GM21367 (cell line): Measurements from ENCODE around the gene NQO1.

Source experiments
- ATAC-seq: cut with Tn5 transposase; IDR thresholded peaks from one replicate; pipeline ENCODE4 v1.9.1; 2021; ENCODE audit not compliant: unreplicated experiment

The NQO1 gene

DNA sequence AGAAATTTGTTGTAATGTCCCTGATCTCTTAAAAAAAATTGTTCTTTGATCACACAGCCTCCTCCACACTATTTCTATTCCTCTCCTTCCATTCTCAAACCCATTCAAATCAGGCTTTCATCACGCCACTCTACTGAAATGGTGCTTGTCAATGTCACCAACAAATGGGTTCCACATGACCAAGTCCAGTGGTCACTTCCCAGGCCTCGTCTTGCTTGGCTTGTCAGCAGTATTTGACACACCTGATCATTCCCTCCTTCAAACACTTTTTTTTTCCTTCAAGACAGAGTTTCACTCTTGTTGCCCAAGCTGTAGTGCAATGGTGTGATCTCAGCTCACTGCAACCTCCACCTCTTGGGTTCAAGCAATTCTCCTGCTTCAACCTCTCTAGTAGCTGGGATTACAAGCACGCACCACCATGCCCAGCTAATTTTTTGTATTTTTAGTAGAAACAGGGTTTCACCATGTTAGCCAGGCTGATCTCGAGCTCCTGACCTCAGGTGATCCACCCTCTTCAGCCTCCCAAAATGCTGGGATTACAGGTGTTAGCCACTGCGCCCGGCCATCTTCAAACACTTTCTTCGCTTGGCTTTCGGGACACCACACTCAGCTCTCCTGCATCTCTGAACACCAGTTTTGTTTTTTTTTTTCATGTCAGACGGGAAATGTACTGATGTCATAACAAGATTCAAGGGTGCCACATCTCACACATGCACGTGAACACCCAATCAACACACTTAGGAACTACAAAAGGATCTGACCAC is 18.3 kb downstream of the NQO1 start:
- no peak for ATAC-seq

DNA sequence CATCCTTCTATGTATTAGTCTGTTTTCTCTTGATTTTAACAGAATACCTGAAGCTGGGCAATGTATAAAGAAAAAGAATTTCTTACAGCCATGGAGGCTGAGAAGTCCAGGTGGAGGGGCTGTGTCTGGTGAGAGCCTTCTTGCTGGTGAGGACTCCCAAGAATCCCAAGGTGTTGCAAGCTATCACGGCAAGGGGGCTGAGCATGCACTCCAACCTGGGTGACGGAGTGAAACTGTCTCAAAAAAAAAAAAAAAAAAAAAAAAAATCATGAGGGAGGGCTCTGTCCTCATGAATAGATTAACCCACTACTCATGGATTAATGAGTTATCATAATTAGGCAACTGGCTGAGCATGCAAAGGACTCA is 19.4 kb downstream of the NQO1 start:
- ATAC-seq = no peak

DNA sequence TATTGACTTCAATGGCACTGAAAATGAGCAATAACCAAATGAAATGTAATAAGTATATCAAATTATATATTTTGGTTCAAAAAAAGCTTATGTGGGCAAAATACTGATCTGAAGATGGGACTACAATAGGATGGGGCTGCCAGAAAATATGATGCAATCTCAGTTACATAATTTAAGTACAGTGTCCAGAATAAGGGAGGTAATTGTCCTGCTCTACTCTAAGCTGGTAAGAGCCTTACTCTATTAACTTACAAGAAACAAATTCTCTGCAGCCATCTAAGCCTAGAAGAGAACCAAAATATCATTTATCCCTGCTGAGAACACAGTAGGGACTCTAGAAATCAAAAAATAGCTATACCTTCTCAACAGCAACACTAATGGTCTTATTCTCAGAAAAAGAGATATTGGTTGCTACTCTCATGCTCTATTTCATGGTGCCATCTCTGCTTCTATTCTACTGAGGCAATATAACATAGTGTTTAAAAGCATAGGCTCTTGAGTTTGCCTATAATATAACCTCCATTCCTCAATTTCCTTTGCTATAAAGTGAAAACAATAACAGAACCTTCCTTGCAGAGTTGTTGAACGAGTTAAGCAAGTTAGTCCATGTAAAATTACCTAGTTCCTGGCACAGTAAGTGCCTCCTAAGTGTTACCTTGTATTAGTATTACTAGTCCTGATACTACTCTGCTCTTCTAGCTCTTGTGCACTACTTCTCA is 19.9 kb downstream of the NQO1 start:
- no peak for ATAC-seq

DNA sequence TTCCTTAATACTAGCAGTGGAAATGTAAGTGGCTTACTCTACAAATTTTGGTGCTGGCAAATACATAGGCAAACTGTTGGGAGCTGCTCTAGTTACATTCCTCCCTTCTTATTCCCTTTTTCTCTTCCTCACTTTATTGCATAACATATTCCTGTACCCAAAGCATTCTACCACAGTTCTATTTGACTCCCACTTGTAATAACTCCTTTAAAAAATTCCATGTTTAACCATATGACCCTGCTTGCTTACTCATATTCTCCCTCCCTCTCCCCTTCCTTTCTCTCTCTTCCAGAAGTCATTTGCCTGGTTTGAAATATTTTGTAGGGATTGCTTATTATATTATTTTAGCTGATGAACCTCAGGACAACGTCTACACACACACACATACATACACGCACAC is 22.7 kb downstream of the NQO1 start:
- ATAC-seq = no peak

DNA sequence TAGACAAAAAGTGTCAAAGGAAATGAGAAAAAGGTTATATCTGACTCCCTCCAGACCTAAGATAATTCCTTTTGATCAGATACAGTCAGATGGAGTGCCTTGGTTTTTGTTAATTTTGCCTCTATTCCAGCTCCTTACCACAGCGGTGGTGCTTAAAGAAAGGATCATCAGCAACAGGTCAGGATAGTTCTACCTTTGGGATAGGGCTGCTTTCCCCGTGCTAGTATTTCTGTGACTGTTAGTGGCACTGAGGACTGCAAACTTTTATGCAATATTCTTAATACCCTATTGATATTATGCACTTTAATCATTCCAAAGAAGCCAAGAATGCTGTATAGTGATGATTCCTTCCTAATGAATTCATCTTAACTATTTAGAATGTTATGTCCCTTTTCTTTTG is 24.5 kb downstream of the NQO1 start:
- ATAC-seq = no peak

DNA sequence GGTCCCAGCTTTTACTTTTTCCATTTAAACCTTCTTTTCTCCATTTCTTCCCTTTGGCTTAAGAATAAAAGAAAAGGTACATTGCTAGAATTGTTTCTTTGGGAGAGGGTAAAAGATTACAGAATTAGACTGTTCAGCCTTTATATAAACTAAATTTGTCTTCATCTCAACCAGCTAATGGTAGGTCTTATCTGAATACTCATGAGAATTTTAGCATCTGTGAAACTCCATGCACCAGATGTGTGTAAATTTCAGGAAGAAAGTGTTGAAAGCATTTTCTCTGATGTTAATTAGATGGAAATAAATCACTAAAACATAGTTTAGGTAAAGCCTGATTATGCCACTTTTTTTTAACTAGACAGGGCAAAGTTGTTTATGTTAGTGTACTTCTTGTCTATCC is 24.9 kb downstream of the NQO1 start:
- no peak for ATAC-seq

DNA sequence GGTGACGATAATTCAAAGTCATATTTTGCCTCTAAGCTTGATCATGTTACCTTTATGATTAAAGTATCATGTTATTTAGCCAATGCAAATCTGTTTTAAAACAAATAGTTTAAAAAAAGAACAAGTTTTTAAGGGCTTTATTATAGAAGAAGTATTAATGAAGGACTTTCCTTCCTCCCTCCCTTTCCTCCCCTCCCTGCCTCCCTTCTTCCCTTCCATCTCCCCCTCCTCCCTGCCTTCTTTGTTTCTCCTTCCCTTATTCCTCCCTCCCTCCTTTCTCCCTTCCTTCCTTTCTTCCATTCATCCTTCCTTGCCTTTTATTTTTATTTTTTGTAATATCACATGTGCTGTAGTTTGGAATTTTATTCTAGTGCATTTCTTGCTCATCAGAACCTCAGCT is 26.4 kb downstream of the NQO1 start:
- ATAC-seq = no peak

DNA sequence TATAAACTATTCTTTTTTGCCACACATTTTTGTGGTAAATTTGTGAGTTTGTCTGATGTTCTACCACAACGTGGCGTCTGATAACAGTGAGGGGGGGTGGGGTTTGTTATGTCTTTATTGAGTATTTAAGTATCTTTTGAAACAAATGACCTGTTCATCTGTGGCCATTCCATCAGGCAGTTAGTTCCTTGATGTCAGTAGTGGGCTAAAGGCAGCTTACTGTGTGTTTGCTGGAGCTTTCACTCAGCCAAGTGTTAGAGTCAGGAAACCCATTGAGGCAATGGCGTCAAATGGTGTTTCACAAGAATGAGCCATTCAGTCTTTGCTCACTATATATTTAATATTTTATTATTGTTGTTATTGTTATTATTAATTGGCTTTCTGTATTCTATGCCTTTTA is 28.0 kb downstream of the NQO1 start:
- no peak for ATAC-seq

DNA sequence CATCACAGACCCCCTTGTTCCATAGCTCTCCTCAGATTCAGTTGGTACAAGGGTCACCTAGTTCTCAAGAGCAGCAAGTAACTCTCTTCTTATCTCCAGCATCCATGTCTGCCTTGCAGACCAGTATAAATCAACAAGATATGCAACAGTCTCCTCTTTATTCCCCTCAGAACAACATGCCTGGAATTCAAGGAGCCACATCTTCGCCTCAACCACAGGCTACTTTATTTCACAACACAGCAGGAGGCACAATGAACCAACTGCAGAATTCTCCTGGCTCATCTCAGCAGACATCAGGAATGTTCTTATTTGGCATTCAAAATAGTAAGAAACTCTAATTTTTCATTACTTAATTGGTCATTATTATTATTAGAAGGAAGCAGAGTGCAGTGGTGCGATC is 32.4 kb downstream of the NQO1 start:
- ATAC-seq = no peak

DNA sequence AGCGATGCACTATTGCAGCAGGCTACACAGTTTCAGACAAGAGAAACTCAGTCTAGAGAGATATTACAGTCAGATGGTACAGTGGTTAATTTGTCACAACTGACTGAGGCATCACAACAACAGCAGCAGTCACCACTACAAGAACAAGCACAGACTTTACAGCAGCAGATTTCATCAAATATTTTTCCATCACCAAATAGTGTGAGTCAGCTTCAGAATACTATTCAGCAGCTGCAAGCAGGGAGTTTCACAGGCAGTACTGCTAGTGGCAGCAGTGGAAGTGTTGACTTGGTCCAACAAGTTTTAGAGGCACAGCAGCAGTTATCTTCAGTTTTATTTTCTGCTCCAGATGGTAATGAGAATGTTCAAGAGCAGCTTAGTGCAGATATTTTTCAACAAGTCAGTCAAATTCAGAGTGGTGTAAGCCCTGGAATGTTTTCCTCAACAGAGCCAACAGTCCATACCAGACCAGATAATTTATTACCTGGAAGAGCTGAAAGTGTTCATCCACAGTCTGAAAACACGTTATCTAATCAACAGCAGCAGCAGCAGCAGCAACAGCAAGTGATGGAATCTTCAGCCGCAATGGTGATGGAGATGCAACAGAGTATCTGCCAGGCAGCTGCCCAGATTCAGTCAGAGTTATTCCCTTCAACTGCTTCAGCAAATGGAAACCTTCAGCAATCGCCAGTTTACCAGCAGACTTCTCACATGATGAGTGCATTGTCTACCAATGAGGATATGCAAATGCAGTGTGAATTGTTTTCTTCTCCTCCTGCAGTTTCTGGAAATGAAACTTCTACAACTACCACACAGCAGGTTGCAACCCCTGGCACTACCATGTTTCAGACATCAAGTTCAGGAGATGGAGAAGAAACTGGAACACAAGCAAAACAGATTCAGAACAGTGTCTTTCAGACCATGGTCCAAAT is 34.1 kb downstream of the NQO1 start:
- ATAC-seq = no peak

DNA sequence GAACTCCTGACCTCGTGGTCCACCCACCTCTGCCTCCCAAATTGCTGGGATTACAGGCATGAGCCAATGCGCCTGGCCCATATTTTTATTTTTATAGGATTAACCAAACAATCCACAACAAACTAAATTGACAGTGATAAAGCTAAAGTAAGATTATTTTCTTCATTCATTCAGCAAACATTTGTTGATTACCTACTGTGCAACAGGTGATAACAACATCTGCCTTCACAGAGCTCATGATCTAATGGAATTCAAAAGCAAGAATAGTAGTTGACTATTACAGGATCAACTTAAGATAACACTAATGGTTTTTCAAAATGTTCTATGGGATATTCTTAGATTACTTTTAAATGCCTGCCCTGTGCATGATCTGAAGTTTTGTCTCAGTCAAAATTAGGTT is 37.8 kb downstream of the NQO1 start:
- no peak for ATAC-seq

DNA sequence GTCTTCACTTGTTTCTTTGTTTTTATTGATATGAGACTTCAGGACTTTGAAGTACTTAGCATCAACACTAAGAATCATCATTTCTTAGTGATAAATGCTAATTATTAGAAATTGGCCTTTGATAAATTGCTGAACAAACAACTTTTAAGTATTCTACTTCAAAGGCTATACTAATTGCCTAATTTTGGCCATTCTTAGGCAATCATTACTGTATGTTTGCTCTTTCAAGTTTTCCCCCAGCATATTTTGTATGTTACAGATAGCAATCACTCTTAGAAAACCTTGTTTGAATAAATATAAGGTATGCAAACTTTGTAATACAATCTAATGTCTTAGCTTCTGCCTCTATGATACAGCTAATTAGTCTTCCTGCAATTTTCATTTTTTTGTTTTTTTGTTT is 46.0 kb downstream of the NQO1 start:
- ATAC-seq = no peak

DNA sequence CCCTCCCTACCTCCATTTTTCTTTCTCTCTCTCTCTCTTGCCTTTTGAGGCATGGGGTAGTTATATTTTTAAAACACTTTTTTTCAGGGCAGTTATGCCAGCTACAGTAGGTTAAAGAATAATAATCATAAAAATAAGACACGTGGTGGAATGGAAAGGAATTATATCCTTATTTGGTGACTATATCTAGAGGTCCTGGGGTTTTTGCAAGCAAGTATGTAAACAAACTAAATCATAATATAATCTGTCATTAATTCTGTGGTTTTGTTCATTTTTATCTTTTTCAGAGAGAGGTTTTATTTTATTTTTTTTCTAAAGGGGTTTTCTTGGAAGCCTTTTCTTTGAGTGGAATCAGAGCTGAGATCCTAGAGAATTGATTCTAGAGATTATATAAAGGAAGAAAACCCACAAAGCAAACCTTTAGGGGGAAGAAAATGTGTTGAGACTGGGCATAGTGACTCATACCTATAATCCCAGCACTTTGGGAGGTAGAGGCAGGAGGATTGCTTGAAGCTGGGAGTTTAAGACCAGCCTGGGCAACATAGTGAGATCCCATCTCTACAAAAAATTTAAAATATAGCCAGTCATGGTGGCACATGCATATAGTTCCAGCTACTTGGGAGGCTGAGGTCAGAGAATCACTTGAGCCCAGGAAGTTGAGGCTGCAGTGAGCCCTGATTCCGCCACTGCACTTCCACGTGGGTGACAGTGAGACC is 53.2 kb downstream of the NQO1 start:
- no peak for ATAC-seq

DNA sequence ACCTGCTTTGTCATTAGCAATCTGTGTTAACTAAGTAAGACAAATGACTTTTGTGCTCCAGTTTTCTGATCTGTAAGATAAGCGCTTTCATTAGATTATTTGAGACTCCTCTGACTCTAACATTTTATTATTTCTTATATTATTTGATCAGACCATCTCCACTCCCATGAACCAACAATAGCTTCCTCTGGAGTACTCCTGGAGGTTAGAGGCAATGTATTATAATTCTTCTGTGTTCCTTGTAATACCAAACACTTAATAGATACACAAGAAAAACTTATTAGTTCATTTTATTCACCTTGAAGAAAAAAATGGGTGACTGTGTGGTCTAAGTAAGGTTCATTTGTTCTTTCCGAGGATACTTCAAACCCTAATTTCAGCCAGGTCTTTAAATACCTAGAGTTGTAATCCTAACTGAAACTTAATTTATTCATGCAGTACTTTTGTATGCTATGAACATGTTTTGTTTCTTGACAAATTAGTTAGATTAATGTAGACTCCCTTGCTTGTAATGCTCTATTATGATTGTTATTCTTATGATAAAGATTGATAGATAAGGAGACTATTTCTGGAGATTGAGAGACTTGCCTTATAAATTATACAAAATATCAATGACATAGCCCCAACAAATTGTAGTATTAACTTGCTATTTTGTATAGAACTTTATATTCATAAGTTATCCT is 53.9 kb downstream of the NQO1 start:
- no peak for ATAC-seq

DNA sequence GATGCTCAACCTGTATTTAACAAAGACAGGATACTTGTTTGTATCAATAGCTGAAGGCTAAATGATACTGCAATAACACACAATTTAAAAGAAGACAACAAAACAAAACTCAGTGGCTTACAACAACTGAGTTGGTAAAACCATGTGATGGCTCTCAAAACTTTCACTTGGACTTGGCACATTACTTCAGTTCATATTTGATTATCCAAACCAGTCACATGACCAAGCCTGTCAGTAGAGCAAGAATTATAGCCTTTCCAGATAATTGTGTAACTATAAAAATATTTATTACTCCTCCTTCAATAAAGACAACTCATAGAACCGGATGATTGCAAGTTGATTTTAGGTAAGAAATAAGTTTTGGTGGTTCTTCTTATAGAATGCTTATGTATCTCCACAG is 56.8 kb downstream of the NQO1 start:
- ATAC-seq = no peak

DNA sequence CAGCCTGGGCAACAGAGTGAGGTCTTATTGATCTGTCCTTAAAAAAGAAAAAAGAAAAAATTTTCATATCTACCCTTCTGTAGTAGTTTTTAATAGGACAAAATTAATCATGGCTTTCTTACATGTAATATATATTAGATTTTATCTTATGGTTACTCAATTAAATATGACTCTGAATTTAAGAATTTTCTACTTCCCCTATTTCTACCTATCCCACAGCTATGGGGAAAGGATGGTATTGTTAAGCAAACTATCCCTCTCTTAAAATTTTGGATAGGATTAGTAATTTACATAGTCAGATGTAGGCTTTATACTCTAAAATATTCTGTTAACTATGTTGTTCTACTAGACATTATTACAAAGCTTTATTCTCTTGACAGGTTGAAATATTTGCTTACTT is 62.5 kb downstream of the NQO1 start:
- no peak for ATAC-seq

DNA sequence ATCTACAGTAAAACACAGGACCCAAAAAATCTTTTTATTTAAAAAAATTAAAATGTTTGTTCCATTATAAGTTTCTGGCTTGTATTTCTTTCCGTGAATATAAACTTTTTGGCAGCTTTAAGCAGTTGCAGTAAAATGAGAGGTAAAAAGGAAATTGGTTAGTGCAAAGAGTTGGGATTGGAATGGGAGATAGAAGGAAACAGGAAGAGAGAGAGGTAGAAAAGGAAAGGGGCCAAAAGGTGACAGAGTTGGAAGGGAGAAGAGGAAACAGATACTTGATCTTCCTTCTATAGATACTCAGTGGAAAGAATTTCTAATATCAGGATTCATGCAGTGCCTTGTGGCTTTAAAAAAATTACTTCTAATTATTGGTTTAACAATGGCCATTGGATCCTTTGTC is 63.5 kb downstream of the NQO1 start:
- no peak for ATAC-seq

DNA sequence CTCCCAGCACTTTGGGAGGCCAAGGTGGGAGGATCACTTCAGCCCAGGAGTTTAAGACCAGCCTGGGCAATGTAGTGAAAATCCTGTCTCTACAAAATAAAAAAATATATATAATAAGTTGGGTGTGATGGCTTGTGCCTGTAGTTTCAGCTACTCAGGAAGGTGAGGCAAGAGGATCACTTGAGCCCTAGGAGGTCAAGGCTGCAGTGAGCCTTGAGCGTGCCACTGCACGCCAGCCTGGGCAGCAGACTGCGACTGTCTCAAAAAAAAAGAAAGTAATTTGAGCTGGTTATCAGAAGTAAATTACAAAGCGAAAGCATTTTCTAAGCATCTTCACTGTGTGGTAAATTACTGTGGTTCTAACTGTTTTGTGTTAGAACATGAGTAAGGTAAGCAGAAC is 66.2 kb downstream of the NQO1 start:
- no peak for ATAC-seq
